NB4 (cell line): ENCODE results near the gene YWHAQ.

Experiments used
- DNase-seq: peaks from one replicate; pipeline ENCODE4 v3.0.0; 2010; ENCODE audit warnings: low read depth
- H3K4me3 ChIP-seq: one replicate; pipeline ENCODE4 v1.5.1; 2011; ENCODE audit warnings: mild to moderate bottlenecking, low read depth, low read length, moderate library complexity
- CTCF ChIP-seq: IDR thresholded peaks from one replicate; pipeline ENCODE4 v1.5.1; 2012; ENCODE audit warnings: low read depth, low read length
- MAX ChIP-seq: IDR thresholded peaks from 2 replicates; pipeline ENCODE4 v1.6.1; 2011; ENCODE audit warnings: low read depth, low read length
- MYC ChIP-seq: IDR thresholded peaks from 2 replicates; pipeline ENCODE4 v1.6.1; 2011; ENCODE audit warnings: low read depth, low read length
- POLR2A ChIP-seq: IDR thresholded peaks from 2 replicates; pipeline ENCODE4 v1.6.1; 2011; ENCODE audit warnings: mild to moderate bottlenecking; ENCODE audit not compliant: insufficient read length; ENCODE audit errors: extremely low read depth

YWHAQ gene

GRCh38 chr2:9674891-9675414, 44.2 kb upstream of the YWHAQ start:
- TF ChIP-seq MYC (no peak), MAX (no peak), POLR2A (no peak), CTCF (no peak)
- H3K4me3 ChIP-seq = no peak overlapping the region
- DNase-seq = no peak

- no peak for DNase-seq
- H3K4me3 ChIP-seq = no peak overlapping the region
Measured at GRCh38 chr2:9673914-9674481, 43.2 kb upstream of the YWHAQ start.

DNA sequence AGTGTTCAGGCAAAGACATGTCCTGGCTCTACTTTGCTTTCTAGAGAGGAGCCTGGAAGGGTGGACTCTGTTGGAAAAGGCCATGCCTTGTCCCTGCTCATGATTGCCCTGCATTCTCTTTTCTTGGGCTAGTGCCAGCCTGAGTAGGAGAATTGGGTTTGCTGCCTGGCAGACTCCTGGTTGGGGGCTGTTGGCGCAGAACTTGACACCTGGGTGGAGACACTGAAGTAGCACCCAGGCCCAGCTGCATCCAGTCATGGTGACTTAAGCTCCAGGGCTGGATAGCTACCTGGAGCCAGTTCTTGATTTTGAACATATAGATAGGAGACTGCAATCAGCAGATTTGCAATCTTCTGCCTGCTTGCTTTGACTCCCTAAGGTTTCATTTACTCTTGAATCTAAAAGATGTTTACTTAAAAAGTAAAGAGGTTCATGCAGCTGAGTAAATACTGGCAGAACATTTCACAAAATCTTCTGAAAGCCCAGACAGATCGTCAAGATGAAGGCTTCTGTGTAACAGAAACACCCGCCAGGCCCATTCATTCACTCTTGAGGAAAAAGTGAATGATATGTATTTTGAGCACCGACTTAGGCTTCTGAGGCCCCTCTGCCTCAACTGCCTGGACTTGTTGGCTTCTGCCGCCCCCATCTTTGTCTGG, 38.0 kb upstream of the YWHAQ start:
- TF ChIP-seq CTCF (no peak), POLR2A (no peak), MYC (no peak), MAX (no peak)
- no peak for DNase-seq
- H3K4me3 ChIP-seq = no peak overlapping the region

More at GRCh38 chr2:9673914-9674481, 43.2 kb upstream of the YWHAQ start:
- TF ChIP-seq CTCF (no peak), MAX (no peak), POLR2A (no peak), MYC (no peak)

DNA sequence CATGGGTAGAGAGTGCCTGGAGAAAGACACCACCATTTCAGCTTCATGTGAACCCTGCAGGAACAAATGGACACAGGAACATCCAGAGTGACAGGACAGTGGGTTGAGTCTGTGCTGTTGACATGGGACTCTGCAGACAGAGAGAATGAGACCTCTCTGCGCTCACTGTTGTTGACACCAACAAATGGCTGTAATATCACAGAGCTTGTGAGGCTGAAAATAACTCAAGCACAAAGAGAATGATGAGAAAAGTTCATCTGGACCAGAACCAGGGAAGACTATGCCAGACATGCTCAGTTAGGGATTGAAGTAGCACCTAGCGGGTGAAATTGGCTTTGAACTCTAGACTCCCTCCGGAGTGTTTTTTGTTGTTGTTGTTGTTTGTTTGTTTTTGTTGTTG, 37.0 kb upstream of the YWHAQ start:
- H3K4me3 ChIP-seq = no peak overlapping the region
- no peak for DNase-seq
- no peak for TF ChIP-seq MAX
- TF ChIP-seq CTCF = no peak
- TF ChIP-seq POLR2A = no peak
- TF ChIP-seq MYC = no peak

GRCh38 chr2:9666306-9666705, 35.5 kb upstream of the YWHAQ start:
- no peak for TF ChIP-seq CTCF
- no peak for TF ChIP-seq MYC
- TF ChIP-seq MAX = no peak
- no peak for DNase-seq
- H3K4me3 ChIP-seq = no peak overlapping the region

DNA sequence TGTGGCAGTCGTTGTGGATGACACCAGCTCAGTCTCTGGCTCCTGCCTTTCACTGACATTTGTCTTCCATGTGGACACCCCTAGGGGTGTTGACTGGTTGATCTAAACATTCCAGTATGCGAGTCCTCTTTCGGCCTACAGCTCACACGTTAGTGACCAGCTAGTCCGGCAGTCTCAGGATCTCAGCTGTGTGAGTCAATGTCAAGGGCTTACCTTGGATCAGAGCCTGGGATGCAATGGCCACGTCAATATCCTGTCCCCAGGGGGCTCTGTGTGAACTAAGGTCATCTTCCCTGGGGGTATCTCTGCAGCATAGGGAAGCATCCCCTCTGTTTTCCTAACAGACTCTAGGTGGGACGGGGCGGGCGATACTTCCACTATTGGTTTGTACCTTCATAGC, 35.1 kb upstream of the YWHAQ start:
- no peak overlapping the region for H3K4me3 ChIP-seq
- TF ChIP-seq MAX = no peak
- TF ChIP-seq CTCF = no peak
- no peak for TF ChIP-seq POLR2A
- TF ChIP-seq MYC = no peak
- no peak for DNase-seq
